Caco-2 (cell line): Measurements from ENCODE around the gene PAPPA2. TPM values are rescaled to one million over a fixed set of nuclear protein-coding genes. Genes with fewer than 3 reads are reported as not detected.

ENCODE experiments used
- BruUV-seq: library from RNA; stranded (reverse); fragments of 400-500 nt; replicated peaks from 2 replicates; lab custom pipeline; 2021; lab: Mats Ljungman, UMichigan
- CTCF ChIA-PET: fragments of 300-600 bp; sonication (Branson Sonifier 250); formaldehyde crosslinking; loops from one replicate; lab custom pipeline; 2022; ENCODE audit warnings: antibody characterized with exemption; lab: Charles Lee
- POLR2A ChIA-PET: fragments of 300-600 bp; sonication (Branson Sonifier 250); formaldehyde crosslinking; loops from one replicate; lab custom pipeline; 2022; ENCODE audit warnings: antibody characterized with exemption; lab: Charles Lee
- DNase-seq, 2 experiments: peaks; one replicate each; pipeline versions ENCODE4 v3.0.0 to v3.0.0-alpha.2; 2020 to 2022
- H3K27me3 ChIP-seq: replicated peaks from 2 replicates; pipeline ENCODE4 v1.6.0; 2011; ENCODE audit warnings: low read length; ENCODE audit not compliant: control insufficient read depth, insufficient read depth
- H3K36me3 ChIP-seq: 2 replicates; pipeline ENCODE4 v1.5.1; 2011; ENCODE audit warnings: low read length; ENCODE audit not compliant: control insufficient read depth, insufficient read depth
- H3K4me1 ChIP-seq: fragments of 250-450 bp; sonication (Bioruptor Pico); 2 replicates; pipeline ENCODE4 v1.5.1; 2020; ENCODE audit warnings: mild to moderate bottlenecking
- H3K4me3 ChIP-seq: 2 replicates; pipeline ENCODE4 v1.5.1; 2011; ENCODE audit warnings: low read depth, mild to moderate bottlenecking, control low read depth, low read length
- H3K9me3 ChIP-seq: fragments of 250-450 bp; sonication (Bioruptor Pico); 2 replicates; pipeline ENCODE4 v1.5.1; 2020; ENCODE audit warnings: mild to moderate bottlenecking, moderate library complexity
- H3K27ac Mint-ChIP-seq: one replicate; pipeline ENCODE4 v1.8.0; 2022; ENCODE audit warnings: mixed read lengths; ENCODE audit not compliant: unreplicated experiment
- H3K27me3 Mint-ChIP-seq: one replicate; pipeline ENCODE4 v1.8.0; 2022; ENCODE audit warnings: mixed read lengths; ENCODE audit not compliant: insufficient read depth, unreplicated experiment
- H3K36me3 Mint-ChIP-seq: one replicate; pipeline ENCODE4 v1.8.0; 2022; ENCODE audit warnings: mild to moderate bottlenecking, mixed read lengths; ENCODE audit not compliant: insufficient read depth, unreplicated experiment
- H3K4me1 Mint-ChIP-seq: one replicate; pipeline ENCODE4 v1.8.0; 2022; ENCODE audit warnings: low read depth, mixed read lengths; ENCODE audit not compliant: unreplicated experiment
- H3K4me3 Mint-ChIP-seq: one replicate; pipeline ENCODE4 v1.8.0; 2022; ENCODE audit warnings: mild to moderate bottlenecking, moderate library complexity, mixed read lengths; ENCODE audit not compliant: unreplicated experiment
- H3K9me3 Mint-ChIP-seq: one replicate; pipeline ENCODE4 v1.8.0; 2022; ENCODE audit warnings: mixed read lengths; ENCODE audit not compliant: unreplicated experiment
- intact Hi-C: fragments of 100-400 bp; cut with micrococcal nuclease; formaldehyde crosslinking; loops from one replicate; pipeline ENCODE4 v1.10.0; 2022; ENCODE audit not compliant: unreplicated experiment
- total RNA-seq: library from RNA; stranded (reverse); gene quantifications from 2 replicates; pipeline ENCODE4 v1.2.3, GENCODE V29; 2022
- TF ChIP-seq, protein P1 (sequence below), 2 experiments: fragments of 200-600 bp in 1 of 2; IDR thresholded peaks; 1 replicate in 1 of 2; 2 replicates in 1 of 2; pipeline versions ENCODE4 v1.5.1 to v1.8.0; 2011 to 2022; ENCODE audit warnings: antibody characterized with exemption in 1 of 2, control low read depth in 1 of 2, inconsistent platforms in 1 of 2, low read depth in 1 of 2, low read length in 1 of 2, mild to moderate bottlenecking in 1 of 2, moderate library complexity in 1 of 2; ENCODE audit not compliant: insufficient read depth in 1 of 2, severe bottlenecking in 1 of 2, unreplicated experiment in 1 of 2

The PAPPA2 gene
- total RNA-seq, 1 experiment from 2014 or later: 0.18 TPM

DNA sequence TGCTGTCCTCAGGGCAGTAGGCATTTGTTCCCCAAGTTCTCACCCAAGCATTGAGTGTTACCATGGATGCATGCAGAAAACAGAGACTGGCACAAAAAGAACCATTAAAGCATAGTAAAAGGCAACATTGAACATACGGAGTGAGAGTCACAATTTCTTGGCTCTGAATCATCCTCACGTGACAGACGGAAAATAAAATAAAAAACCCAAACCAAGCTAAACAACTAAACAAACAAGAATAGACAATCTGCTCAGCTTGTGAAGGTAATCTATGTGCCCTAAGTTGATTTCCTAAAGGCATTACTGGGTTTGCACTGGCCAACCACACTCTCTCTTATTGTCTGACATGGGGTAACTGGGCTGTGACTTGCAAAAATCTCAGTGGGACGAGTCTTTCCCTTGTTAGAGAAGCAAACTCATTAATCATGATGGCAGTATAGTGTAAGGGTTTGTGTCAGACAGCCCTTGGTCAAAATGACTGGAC, 395.5 kb downstream of the PAPPA2 start:
- Mint-ChIP-seq H3K27me3 (peaks cover 4% of the 10 kb centered on the region), H3K27ac (no peak overlapping the region), H3K4me1 (no peaks in the 10 kb centered on the region), H3K4me3 (no peak overlapping the region), H3K36me3 (no peaks in the 10 kb centered on the region), H3K9me3 (no peaks in the 10 kb centered on the region)
- TF ChIP-seq, protein P1, sequence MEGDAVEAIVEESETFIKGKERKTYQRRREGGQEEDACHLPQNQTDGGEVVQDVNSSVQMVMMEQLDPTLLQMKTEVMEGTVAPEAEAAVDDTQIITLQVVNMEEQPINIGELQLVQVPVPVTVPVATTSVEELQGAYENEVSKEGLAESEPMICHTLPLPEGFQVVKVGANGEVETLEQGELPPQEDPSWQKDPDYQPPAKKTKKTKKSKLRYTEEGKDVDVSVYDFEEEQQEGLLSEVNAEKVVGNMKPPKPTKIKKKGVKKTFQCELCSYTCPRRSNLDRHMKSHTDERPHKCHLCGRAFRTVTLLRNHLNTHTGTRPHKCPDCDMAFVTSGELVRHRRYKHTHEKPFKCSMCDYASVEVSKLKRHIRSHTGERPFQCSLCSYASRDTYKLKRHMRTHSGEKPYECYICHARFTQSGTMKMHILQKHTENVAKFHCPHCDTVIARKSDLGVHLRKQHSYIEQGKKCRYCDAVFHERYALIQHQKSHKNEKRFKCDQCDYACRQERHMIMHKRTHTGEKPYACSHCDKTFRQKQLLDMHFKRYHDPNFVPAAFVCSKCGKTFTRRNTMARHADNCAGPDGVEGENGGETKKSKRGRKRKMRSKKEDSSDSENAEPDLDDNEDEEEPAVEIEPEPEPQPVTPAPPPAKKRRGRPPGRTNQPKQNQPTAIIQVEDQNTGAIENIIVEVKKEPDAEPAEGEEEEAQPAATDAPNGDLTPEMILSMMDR (IDR thresholded peaks at IDR 0.05; ENCODE audit: insufficient read depth in 1 of 2, low read depth in 1 of 2, low read length in 1 of 2, severe bottlenecking in 1 of 2, unreplicated experiment in 1 of 2): no peak
- CTCF ChIA-PET: no interaction called here
- DNase-seq: no peak
- POLR2A ChIA-PET: no interaction called here
- intact Hi-C loops: no loop called here
- Histone ChIP-seq H3K36me3 (no peaks in the 10 kb centered on the region), H3K4me3 (no peak overlapping the region), H3K4me1 (no peaks in the 10 kb centered on the region), H3K27me3 (no peaks in the 10 kb centered on the region; the same call in 1 of the 2 replicates), H3K9me3 (no peaks in the 10 kb centered on the region)
- no TSS peak for BruUV-seq

DNA sequence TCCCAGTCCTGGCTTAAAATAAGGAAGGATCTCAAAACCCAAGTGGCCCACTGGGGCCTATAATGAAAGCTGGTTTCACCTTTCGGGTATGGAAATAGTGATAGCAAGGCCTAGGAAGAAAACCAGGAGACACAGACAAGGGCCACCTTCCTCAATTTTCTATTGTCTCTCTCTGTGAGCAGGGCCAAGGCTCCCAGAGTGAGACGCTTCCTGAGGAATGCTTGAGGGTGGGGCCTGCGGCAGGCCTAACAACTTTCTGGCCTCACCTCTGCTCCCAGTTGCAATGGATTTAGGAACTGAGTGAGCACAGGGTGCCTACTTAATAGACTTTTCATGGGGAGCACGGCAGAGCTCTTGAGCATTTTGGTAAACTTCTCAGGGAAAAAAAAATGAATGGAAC, 400.6 kb downstream of the PAPPA2 start:
- TF ChIP-seq, protein P1 (IDR thresholded peaks at IDR 0.05; ENCODE audit: insufficient read depth in 1 of 2, low read depth in 1 of 2, low read length in 1 of 2, severe bottlenecking in 1 of 2, unreplicated experiment in 1 of 2): no peak
- CTCF ChIA-PET: no interaction called here

DNA sequence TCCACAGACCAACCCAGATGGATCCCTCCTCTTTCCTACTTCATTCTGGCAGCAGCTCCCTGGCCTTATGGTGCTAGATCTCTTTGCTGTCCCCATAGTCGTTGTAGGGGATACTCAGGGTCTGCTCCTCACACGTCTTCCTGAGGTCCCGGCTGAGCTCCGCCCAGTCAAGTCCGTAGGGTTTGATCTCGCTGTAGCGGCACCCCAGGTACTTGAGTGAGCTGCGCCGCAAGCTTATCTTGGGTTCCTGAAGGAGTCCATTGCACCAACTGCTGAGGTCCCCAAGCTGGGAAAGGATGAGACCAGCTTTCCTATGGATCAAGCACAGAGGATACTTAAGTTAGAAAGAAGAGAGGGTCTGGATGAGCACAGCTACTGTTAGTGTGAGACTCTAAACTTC, 401.2 kb downstream of the PAPPA2 start:
- H3K36me3 Mint-ChIP-seq: no peaks in the 10 kb centered on the region
- Histone ChIP-seq H3K4me1 (no peaks in the 10 kb centered on the region), H3K36me3 (no peaks in the 10 kb centered on the region), H3K4me3 (no peak overlapping the region), H3K27me3 (no peaks in the 10 kb centered on the region; the same call in 1 of the 2 replicates), H3K9me3 (no peaks in the 10 kb centered on the region)
- TF ChIP-seq, protein P1 (IDR thresholded peaks at IDR 0.05; ENCODE audit: insufficient read depth in 1 of 2, low read depth in 1 of 2, low read length in 1 of 2, severe bottlenecking in 1 of 2, unreplicated experiment in 1 of 2): no peak
- H3K4me1 Mint-ChIP-seq: no peaks in the 10 kb centered on the region
- H3K4me3 Mint-ChIP-seq: no peak overlapping the region
- H3K27me3 Mint-ChIP-seq: peaks cover 14% of the 10 kb centered on the region
- no peak for DNase-seq
- POLR2A ChIA-PET: no interaction called here
- CTCF ChIA-PET: no interaction called here
- no peak overlapping the region for H3K27ac Mint-ChIP-seq
- no TSS peak for BruUV-seq
- intact Hi-C loops: no loop called here
- H3K9me3 Mint-ChIP-seq: no peaks in the 10 kb centered on the region

More for the DNA sequence above, 400.6 kb downstream of the PAPPA2 start:
- H3K4me1 ChIP-seq: no peaks in the 10 kb centered on the region
- Mint-ChIP-seq H3K4me3 (no peak overlapping the region), H3K27ac (no peak overlapping the region), H3K27me3 (peaks cover 14% of the 10 kb centered on the region), H3K9me3 (no peaks in the 10 kb centered on the region), H3K4me1 (no peaks in the 10 kb centered on the region), H3K36me3 (no peaks in the 10 kb centered on the region)
- intact Hi-C loops: no loop called here
- no peak for DNase-seq
- POLR2A ChIA-PET: no interaction called here
- no TSS peak for BruUV-seq
- H3K4me3 ChIP-seq: no peak overlapping the region
- no peaks in the 10 kb centered on the region for H3K9me3 ChIP-seq
- no peaks in the 10 kb centered on the region; the same call in 1 of the 2 replicates for H3K27me3 ChIP-seq
- no peaks in the 10 kb centered on the region for H3K36me3 ChIP-seq
